ENCODE results near the gene PCDHGA12.
"Not testable (repeated sequence)": the region's sequence is repeated elsewhere in the genome, so short reads cannot be mapped to it uniquely, and the experiment has no call there.

- TF ChIP-seq CTCF (conservative IDR thresholded peaks at IDR 0.05; ENCODE audit: low read depth, low read length); EZH2 (IDR thresholded peaks at IDR 0.05; ENCODE audit: low read length, unreplicated experiment): not testable (repeated sequence)
Observed at GRCh38 chr5:141432726-141433125, 2.4 kb downstream of the PCDHGA12 start.

All from PC-3 (cell line).